HG02840 (cell line): ENCODE results near the gene PNPLA3.
"Not testable (repeated sequence)": the region's sequence is repeated elsewhere in the genome, so short reads cannot be mapped to it uniquely, and the experiment has no call there.

Experiments
- ATAC-seq: cut with Tn5 transposase; IDR thresholded peaks from one replicate; pipeline ENCODE4 v1.9.1; 2021; ENCODE audit warnings: mild to moderate bottlenecking, moderate library complexity, moderate number of reproducible peaks; ENCODE audit not compliant: unreplicated experiment, low FRiP score

PNPLA3 gene

GRCh38 chr22:43889201-43889859 is 34.3 kb upstream of the PNPLA3 start:
- no peak for ATAC-seq

- no peak for ATAC-seq
Observed at GRCh38 chr22:43889860-43890253, 33.7 kb upstream of the PNPLA3 start.

GRCh38 chr22:43890901-43891331 is 32.7 kb upstream of the PNPLA3 start:
- no peak for ATAC-seq

GRCh38 chr22:43891360-43892182 is 32.0 kb upstream of the PNPLA3 start, which contains the start of gene PNPLA5:
Gene PNPLA5, minus strand, starts transcription at chr22:43892013. Its CDS starts 133 bp downstream, at chr22:43891880.
- ATAC-seq, result no peak

- ATAC-seq, result no peak
Observed at GRCh38 chr22:43892183-43892894, 31.3 kb upstream of the PNPLA3 start.

- no peak for ATAC-seq
Observed at GRCh38 chr22:43893266-43893665, 30.3 kb upstream of the PNPLA3 start.

GRCh38 chr22:43894122-43894521 is 29.5 kb upstream of the PNPLA3 start:
- no peak for ATAC-seq

GRCh38 chr22:43895986-43896645 is 27.5 kb upstream of the PNPLA3 start:
- ATAC-seq, result no peak

GRCh38 chr22:43897751-43898261 is 25.8 kb upstream of the PNPLA3 start:
- ATAC-seq, result no peak

- no peak for ATAC-seq
Observed at GRCh38 chr22:43900206-43900605, 23.4 kb upstream of the PNPLA3 start.

GRCh38 chr22:43901976-43902643 is 21.5 kb upstream of the PNPLA3 start:
- no peak for ATAC-seq

GRCh38 chr22:43903033-43903432 is 20.6 kb upstream of the PNPLA3 start:
- not testable (repeated sequence) for ATAC-seq

- not testable (repeated sequence) for ATAC-seq
Observed at GRCh38 chr22:43904412-43904811, 19.2 kb upstream of the PNPLA3 start.

GRCh38 chr22:43905681-43906080 is 17.9 kb upstream of the PNPLA3 start:
- no peak for ATAC-seq

- no peak for ATAC-seq
Observed at GRCh38 chr22:43909708-43910107, 13.9 kb upstream of the PNPLA3 start.

- no peak for ATAC-seq
Observed at GRCh38 chr22:43910178-43910695, 13.4 kb upstream of the PNPLA3 start.

GRCh38 chr22:43911351-43911750 is 12.3 kb upstream of the PNPLA3 start:
- ATAC-seq, result no peak

GRCh38 chr22:43917521-43917920 is 6.1 kb upstream of the PNPLA3 start:
- ATAC-seq, result no peak

- no peak for ATAC-seq
Observed at GRCh38 chr22:43919106-43919973, 4.3 kb upstream of the PNPLA3 start.
